ENCODE data around the gene ATP5PF.

DNA sequence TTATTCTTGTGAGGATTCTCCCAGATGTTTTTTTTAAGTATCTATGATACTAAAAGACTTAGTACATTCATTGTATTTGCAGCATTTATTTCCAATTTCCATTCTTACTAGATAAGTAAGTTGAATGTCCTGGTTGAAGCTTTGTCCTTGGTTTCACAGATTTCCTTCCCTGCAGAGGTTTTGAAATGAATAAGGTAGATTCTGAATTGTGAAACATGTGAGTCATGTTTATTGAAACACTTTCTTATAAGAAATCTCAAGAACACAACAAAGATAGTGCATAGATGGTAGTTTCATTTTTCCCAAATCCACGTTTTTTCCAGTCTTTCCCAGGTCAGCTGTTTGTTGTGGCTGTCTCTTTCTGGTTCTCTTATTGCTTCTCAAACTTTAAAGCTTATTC, 24.9 kb upstream of the ATP5PF start:
- no peak for TF ChIP-seq POLR2AphosphoS5 (IDR thresholded peaks at IDR 0.05)
- TF ChIP-seq, protein P1, sequence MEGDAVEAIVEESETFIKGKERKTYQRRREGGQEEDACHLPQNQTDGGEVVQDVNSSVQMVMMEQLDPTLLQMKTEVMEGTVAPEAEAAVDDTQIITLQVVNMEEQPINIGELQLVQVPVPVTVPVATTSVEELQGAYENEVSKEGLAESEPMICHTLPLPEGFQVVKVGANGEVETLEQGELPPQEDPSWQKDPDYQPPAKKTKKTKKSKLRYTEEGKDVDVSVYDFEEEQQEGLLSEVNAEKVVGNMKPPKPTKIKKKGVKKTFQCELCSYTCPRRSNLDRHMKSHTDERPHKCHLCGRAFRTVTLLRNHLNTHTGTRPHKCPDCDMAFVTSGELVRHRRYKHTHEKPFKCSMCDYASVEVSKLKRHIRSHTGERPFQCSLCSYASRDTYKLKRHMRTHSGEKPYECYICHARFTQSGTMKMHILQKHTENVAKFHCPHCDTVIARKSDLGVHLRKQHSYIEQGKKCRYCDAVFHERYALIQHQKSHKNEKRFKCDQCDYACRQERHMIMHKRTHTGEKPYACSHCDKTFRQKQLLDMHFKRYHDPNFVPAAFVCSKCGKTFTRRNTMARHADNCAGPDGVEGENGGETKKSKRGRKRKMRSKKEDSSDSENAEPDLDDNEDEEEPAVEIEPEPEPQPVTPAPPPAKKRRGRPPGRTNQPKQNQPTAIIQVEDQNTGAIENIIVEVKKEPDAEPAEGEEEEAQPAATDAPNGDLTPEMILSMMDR (IDR thresholded peaks at IDR 0.05), result no peak
- TF ChIP-seq EP300 (IDR thresholded peaks at IDR 0.05), result no peak
- no peak for TF ChIP-seq POLR2A (IDR thresholded peaks at IDR 0.05)

Data from stomach (tissue), 4 donors.